Measurements from ENCODE around the gene CDKN2AIP.

GRCh38 chr4:183467246-183467645 is 22.8 kb downstream of the CDKN2AIP start:
- TF ChIP-seq HDAC6 (IDR thresholded peaks at IDR 0.05; ENCODE audit: unreplicated experiment) (no peak), SKIL (IDR thresholded peaks at IDR 0.05; ENCODE audit: low read depth, poor library complexity, severe bottlenecking) (no peak)
- TF ChIP-seq, protein P1, sequence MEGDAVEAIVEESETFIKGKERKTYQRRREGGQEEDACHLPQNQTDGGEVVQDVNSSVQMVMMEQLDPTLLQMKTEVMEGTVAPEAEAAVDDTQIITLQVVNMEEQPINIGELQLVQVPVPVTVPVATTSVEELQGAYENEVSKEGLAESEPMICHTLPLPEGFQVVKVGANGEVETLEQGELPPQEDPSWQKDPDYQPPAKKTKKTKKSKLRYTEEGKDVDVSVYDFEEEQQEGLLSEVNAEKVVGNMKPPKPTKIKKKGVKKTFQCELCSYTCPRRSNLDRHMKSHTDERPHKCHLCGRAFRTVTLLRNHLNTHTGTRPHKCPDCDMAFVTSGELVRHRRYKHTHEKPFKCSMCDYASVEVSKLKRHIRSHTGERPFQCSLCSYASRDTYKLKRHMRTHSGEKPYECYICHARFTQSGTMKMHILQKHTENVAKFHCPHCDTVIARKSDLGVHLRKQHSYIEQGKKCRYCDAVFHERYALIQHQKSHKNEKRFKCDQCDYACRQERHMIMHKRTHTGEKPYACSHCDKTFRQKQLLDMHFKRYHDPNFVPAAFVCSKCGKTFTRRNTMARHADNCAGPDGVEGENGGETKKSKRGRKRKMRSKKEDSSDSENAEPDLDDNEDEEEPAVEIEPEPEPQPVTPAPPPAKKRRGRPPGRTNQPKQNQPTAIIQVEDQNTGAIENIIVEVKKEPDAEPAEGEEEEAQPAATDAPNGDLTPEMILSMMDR (IDR thresholded peaks at IDR 0.05 in 2 of 3, conservative IDR thresholded peaks at IDR 0.05 in 1 of 3; ENCODE audit: control insufficient read depth in 2 of 3, extremely low read depth in 1 of 3, insufficient read depth in 1 of 3, low read depth in 3 of 3, low read length in 3 of 3): no peak

Data from GM12878 (cell line).